Muscle of back (tissue), 13 donors: Measurements from ENCODE around the gene WDR73. TPM values are rescaled to one million over a fixed set of nuclear protein-coding genes. Genes with fewer than 3 reads are reported as not detected.
"Not testable (repeated sequence)": the region's sequence is repeated elsewhere in the genome, so short reads cannot be mapped to it uniquely, and the experiment has no call there.

Source experiments
- DNase-seq, 3 donors: peaks; one replicate each; pipeline versions ENCODE4 v3.0.0 to v3.0.0-alpha.2; 2013
- long read RNA-seq, 9 donors: transcript quantifications; one replicate each; lab custom pipeline, GENCODE V29; 2026
- polyA plus RNA-seq, 10 donors: library from polyadenylated mRNA; unstranded; fragments of 120-200 nt; gene quantifications; one replicate each; pipeline ENCODE4 v1.2.1, GENCODE V29; 2013; ENCODE audit not compliant: insufficient read length in 10 of 10

Gene WDR73
- 10 to 100 TPM; 12.5 to 26.3 (median 16.1) TPM for polyA plus RNA-seq
- long read RNA-seq, donor 1, full-length matches to known transcripts = 6 of 12 reads
- long read RNA-seq, donor 1, partial matches to known transcripts = 6 of 12 reads
- long read RNA-seq, donor 1, other reads (novel, unspliced or antisense) = 0 of 12 reads
- long read RNA-seq, donor 2, partial matches to known transcripts = 0 of 3 reads
- long read RNA-seq, donor 2, other reads (novel, unspliced or antisense) = 0 of 3 reads
- long read RNA-seq, donor 3 = 0 reads
- long read RNA-seq, donor 4, full-length matches to known transcripts = 2 of 2 reads
- long read RNA-seq, donor 4, partial matches to known transcripts = 0 of 2 reads
- long read RNA-seq, donor 4, other reads (novel, unspliced or antisense) = 0 of 2 reads
- long read RNA-seq, donor 5, full-length matches to known transcripts = 6 of 6 reads
- long read RNA-seq, donor 5, partial matches to known transcripts = 0 of 6 reads
- long read RNA-seq, donor 5, other reads (novel, unspliced or antisense) = 0 of 6 reads
- long read RNA-seq, donor 6, partial matches to known transcripts = 8 of 8 reads
- long read RNA-seq, donor 6, other reads (novel, unspliced or antisense) = 0 of 8 reads
- long read RNA-seq, donor 7, partial matches to known transcripts = 11 of 18 reads
- long read RNA-seq, donor 7, other reads (novel, unspliced or antisense) = 0 of 18 reads
- long read RNA-seq, donor 8, full-length matches to known transcripts = 1 of 1 reads
- long read RNA-seq, donor 8, partial matches to known transcripts = 0 of 1 reads
- long read RNA-seq, donor 8, other reads (novel, unspliced or antisense) = 0 of 1 reads
- long read RNA-seq, donor 9, partial matches to known transcripts = 0 of 1 reads
- long read RNA-seq, donor 9, other reads (novel, unspliced or antisense) = 0 of 1 reads

- DNase-seq = peak; percentile 95 to 99 (median 99)
These were observed at the start of gene WDR73 for GRCh38 chr15:84653910-84654688. Gene WDR73, minus strand, starts transcription at chr15:84654283. Its CDS starts 9 bp downstream, at chr15:84654274.

DNA sequence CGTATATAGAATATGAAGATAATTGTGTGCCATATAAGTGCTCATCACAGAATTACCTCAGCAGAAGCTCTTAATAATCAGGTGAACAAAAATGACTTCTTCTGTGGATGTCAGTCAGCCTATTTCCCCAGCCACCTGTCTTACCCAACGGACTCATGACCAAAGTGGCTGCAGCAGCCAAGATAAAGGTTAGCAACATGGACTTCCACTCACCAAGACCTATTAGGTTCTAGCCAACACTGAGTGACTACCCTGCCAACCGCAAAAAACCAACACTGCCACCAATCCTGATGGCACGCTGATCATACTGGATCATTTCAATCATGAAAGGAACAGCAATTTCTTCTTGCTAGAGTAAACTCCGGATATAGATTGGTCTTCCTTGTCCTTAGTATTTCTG is 49.7 kb upstream of the WDR73 start:
- no peak for DNase-seq

DNA sequence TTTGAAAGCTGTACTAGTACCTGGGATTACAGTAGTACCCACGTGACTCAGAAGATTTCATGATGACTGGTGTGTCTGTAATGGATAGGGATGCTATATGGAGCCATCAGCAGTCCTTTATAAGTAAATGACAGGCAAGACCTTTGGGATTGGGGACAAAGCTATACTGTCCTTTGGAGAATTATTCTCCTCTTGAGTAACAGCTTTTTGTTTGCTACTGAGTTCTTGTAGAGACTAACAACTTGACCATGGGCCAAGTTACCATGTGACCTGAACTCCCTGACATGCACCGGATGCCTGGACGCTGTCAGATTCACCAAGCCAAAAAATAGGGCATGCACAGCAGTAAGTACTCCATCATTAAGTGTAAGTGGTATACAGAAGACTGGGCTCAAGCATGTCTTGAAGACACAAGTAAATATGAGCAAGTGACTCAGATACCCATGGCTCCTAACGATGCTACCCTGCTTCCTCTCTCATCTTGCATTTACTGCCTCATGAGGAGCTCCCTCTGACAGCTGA is 48.9 kb upstream of the WDR73 start:
- DNase-seq = peak in 2 of 3 donors; percentile 17 to 42

- DNase-seq = no peak
These were observed 45.6 kb upstream of the WDR73 start for GRCh38 chr15:84699538-84700191.

GRCh38 chr15:84697236-84697990 is 43.3 kb upstream of the WDR73 start:
- DNase-seq = no peak

GRCh38 chr15:84696757-84697156 is 42.7 kb upstream of the WDR73 start:
- no peak for DNase-seq

DNA sequence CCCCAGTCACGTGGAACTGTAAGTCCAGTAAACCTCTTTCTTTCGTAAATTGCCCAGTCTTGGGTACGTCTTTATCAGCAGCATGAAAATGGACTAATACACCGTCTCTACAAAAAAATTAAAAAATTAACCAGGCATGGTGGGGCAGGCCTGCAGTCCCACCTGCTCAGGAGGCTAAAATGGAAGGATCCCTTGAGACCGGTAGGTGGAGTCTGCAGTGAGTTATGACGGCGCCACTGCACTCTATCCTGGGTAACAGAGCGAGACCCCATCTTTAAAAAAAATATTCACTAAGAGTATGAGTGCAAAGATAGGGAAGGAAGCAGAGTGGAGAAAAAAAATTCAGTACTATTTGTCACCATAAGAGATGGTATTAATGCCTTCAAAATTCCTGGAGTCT is 36.3 kb upstream of the WDR73 start:
- no peak for DNase-seq

GRCh38 chr15:84689858-84690257 is 35.8 kb upstream of the WDR73 start:
- no peak for DNase-seq

- DNase-seq = not testable (repeated sequence)
These were observed 32.4 kb upstream of the WDR73 start for GRCh38 chr15:84686446-84686845.

GRCh38 chr15:84685304-84685703 is 31.2 kb upstream of the WDR73 start:
- DNase-seq = peak in 1 of 3 donors; percentile 25

DNA sequence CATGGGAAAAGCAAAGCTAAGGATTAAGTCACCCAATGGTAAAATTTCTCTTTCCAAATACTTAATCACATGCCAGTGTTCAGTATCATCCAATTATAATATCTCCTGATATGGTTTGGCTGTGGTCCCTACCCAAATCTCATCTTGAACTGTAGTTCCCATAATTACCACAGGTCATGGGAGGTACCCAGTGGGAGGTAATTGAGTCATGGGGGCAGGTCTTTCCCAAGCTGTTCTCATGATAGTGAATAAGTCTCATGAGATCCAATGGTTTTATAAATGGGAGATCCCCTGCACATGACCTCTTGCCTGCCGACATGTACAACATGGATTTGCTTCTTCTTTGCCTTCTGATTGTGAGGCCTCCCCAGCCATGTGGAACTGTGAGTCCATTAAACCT is 30.0 kb upstream of the WDR73 start:
- no peak for DNase-seq

DNA sequence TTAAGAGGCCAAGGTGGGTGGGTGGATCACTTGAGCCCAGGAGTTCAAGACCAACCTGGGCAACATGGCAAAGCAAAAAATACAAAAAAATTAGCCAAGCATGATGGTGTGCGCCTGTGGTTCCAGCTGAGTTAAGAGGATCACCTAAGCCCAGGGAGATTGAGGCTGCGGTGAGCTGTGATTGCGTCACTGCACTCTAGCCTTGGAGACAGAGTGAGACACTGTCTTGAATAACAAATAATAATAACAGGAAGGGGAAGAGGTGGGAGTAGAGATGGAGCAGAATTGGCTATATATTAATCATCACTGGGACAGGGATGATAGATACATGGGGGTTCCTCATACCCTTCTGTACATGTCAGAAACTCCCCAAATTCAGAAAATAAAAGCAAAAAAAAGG is 27.7 kb upstream of the WDR73 start:
- no peak for DNase-seq

DNA sequence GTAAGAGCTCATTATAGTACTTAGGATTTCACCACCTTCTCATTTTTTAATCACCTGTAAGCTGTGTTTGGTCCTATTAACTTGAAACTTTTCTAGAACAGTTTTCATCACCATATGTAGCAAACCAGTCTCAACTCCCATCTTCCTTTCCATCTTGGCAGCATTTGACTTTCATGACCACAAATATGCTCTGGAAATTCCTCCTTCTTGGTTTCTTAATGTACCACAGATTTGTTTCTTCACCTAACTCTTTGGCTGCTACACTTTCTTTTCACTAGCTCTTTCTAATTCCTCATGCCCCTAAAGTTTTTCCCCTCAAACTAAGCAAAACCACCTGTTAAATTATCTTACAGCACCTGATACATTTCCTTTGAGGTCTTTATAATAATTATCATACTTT is 17.1 kb upstream of the WDR73 start:
- DNase-seq = peak in 1 of 3 donors; percentile 41

DNA sequence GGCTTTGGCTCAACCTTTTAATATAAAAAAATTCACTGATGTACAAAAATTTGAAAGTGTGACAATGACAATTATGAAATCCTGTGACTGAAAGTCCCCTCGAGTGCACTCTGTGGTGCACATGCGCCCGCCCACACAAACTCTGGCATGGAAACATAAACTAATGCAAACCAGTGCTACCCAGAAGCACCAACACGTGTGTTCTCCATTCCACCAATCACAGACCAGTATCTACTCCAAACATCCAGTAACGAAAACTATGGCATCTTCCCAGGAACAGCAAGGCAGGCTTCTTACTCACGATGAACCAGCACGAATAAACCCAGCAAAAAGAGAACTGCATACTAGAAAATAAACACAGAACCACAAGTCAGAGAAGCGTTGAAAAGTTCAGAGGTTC is 15.6 kb upstream of the WDR73 start:
- DNase-seq = no peak

GRCh38 chr15:84668221-84668982 is 14.3 kb upstream of the WDR73 start:
- DNase-seq = no peak

- no peak for DNase-seq
These were observed 12.3 kb upstream of the WDR73 start for GRCh38 chr15:84666373-84666772.

- no peak for DNase-seq
These were observed 6.9 kb upstream of the WDR73 start for GRCh38 chr15:84661001-84661400.

DNA sequence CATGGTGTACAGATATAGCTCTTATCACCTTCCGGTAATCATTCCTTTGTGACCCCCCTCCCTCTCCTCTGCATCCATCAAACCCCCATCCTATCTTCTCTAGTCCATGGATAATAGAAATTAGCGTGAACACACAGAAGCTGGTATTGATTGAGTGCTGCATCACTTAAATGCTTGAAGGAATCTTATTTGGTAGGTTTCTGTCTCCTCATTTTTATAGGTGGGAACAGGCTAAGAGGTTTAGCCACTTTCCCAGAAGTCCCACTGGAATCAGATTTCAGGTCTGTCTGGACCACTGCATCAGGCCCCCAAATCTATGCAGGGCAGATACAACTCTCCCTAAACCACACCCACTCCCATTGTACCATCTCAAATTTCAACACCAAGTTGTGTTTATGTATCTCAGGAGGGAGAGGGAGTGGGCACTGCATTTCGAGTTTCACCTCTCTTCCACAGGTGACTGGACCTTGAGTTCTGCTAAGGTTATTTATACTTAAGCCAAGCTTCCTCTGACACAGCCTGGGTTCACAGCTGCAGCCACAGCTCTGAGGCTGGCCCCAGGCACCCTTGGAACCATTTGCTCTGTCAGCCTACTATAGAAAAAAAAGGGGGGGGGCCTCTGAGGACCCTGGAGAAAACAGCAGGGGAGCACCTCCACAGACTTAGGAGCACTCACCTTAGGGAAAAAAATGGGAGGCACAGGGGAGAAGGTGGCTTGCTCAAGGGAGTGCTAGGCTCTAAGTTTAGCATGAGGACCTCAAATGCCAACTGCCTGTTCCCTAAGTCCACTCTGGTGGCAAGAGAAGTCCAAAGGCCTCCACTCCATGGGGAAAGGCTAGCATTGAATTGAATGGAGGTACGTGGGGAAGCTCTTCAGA is 6.1 kb upstream of the WDR73 start:
- DNase-seq = no peak
